ENCODE measurements around the gene KATNIP. TPM values are rescaled to one million over a fixed set of nuclear protein-coding genes. Genes with fewer than 3 reads are reported as not detected.
A peak's percentile ranks its signal among the peaks of the same experiment; 100 is the strongest.

KATNIP gene
- total RNA-seq, 1 experiment from 2014 or later: 19.0 TPM

DNA sequence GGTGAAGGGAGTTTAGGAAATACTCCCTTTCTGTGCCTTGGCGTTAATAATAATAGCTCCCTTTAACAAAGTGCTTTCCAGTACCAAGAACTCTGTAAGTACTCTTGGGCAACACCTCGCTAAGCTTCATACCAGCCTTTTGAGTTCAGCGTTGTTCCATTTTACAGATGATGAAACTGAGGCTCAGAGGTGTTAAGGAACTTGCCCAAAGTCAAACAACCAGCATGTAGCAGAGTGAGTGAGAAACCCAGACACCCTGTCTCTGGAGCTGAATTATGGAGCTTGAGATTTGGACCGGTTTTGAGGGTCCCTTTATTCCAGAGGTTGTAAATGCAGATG lies 607 bp downstream of the KATNIP start:
- peaks cover 7% of the 10 kb centered on the region; the same call in 1 of the 2 replicates for H4K20me1 ChIP-seq (ENCODE audit: low read length)
- BruUV-seq (replicated peaks): TSS peak; percentile 84
- no peaks in the 10 kb centered on the region for H3K9me2 ChIP-seq (replicated peaks; ENCODE audit: low read length)
- peaks cover 50% of the 10 kb centered on the region for H3K79me2 ChIP-seq (ENCODE audit: low read length)
- H3K4me2 ChIP-seq (ENCODE audit: low read length): peak overlapping the region; percentile 87
- DNase-seq (no peak), ATAC-seq (no peak)
- H3K4me1 ChIP-seq (ENCODE audit: insufficient read depth, low read length): peaks cover 28% of the 10 kb centered on the region
- H3K27ac ChIP-seq (ENCODE audit: low read length): peak overlapping the region; percentile 12; the same call in 1 of the 2 replicates
- ChIA-PET POLR2A (ENCODE audit: unreplicated experiment) (interaction anchor here (1.5 kb wide), 1 partner anchor 28 kb away, joined by 9 read pairs; no protein-coding TSS in a partner anchor), CTCF (no interaction called here)
- peak overlapping the region; percentile 80 for H3K9ac ChIP-seq (ENCODE audit: low read length)
- no peaks in the 10 kb centered on the region for H3K36me3 ChIP-seq (ENCODE audit: low read depth, low read length)
- H3K27me3 ChIP-seq (ENCODE audit: low read length): no peaks in the 10 kb centered on the region
- peak overlapping the region; percentile 84; the same call in 1 of the 2 replicates for H2AFZ ChIP-seq (ENCODE audit: low read length)
- peak overlapping the region; percentile 97 for H3K4me3 ChIP-seq (ENCODE audit: low read length)
- no peaks in the 10 kb centered on the region for H3F3A ChIP-seq (ENCODE audit: low read length, unreplicated experiment)
- H3K9me3 ChIP-seq (ENCODE audit: low read length): no peaks in the 10 kb centered on the region
- TF ChIP-seq, protein P1, sequence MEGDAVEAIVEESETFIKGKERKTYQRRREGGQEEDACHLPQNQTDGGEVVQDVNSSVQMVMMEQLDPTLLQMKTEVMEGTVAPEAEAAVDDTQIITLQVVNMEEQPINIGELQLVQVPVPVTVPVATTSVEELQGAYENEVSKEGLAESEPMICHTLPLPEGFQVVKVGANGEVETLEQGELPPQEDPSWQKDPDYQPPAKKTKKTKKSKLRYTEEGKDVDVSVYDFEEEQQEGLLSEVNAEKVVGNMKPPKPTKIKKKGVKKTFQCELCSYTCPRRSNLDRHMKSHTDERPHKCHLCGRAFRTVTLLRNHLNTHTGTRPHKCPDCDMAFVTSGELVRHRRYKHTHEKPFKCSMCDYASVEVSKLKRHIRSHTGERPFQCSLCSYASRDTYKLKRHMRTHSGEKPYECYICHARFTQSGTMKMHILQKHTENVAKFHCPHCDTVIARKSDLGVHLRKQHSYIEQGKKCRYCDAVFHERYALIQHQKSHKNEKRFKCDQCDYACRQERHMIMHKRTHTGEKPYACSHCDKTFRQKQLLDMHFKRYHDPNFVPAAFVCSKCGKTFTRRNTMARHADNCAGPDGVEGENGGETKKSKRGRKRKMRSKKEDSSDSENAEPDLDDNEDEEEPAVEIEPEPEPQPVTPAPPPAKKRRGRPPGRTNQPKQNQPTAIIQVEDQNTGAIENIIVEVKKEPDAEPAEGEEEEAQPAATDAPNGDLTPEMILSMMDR (conservative IDR thresholded peaks at IDR 0.05; ENCODE audit: low read depth, low read length): no peak
- TF ChIP-seq EZH2phosphoT487 (IDR thresholded peaks at IDR 0.05; ENCODE audit: borderline replicate concordance, low read length) (no peak), EZH2 (IDR thresholded peaks at IDR 0.05; ENCODE audit: low read length, unreplicated experiment) (no peak)
- intact Hi-C loops (cut with micrococcal nuclease): no loop called here

DNA sequence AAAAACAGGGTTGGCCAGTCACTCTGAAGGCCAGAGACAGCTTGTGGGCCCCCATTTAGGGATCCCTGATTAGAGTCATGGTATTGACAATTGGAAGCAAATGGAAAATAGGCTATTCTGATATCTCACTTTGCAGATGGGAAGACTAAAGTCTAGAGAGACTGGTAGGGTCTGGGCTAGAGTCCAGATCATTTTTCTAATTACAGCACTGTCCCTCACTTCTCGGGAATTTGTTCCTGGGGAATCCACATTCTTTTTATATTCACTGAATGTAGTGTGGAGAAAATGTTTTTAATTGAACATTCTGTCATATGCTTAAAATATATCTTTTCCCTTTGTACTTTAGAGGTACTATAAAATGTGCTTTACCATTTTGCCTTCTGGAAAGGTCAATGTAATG lies 1.1 kb downstream of the KATNIP start:
- TF ChIP-seq, protein P1 (conservative IDR thresholded peaks at IDR 0.05; ENCODE audit: low read depth, low read length): no peak
- no peak for TF ChIP-seq EZH2phosphoT487 (IDR thresholded peaks at IDR 0.05; ENCODE audit: borderline replicate concordance, low read length)
- TF ChIP-seq EZH2 (IDR thresholded peaks at IDR 0.05; ENCODE audit: low read length, unreplicated experiment): no peak
- ChIA-PET POLR2A (ENCODE audit: unreplicated experiment) (no interaction called here), CTCF (no interaction called here)
- Histone ChIP-seq H3K4me3 (ENCODE audit: low read length) (peak overlapping the region; percentile 97), H4K20me1 (ENCODE audit: low read length) (peaks cover 7% of the 10 kb centered on the region; the same call in 1 of the 2 replicates), H3K4me2 (ENCODE audit: low read length) (peak overlapping the region; percentile 87), H3K9ac (ENCODE audit: low read length) (no peak overlapping the region), H2AFZ (ENCODE audit: low read length) (no peak overlapping the region), H3K27me3 (ENCODE audit: low read length) (no peaks in the 10 kb centered on the region), H3K79me2 (ENCODE audit: low read length) (peaks cover 50% of the 10 kb centered on the region), H3K4me1 (ENCODE audit: insufficient read depth, low read length) (peaks cover 28% of the 10 kb centered on the region), H3K9me3 (ENCODE audit: low read length) (no peaks in the 10 kb centered on the region), H3K36me3 (ENCODE audit: low read depth, low read length) (no peaks in the 10 kb centered on the region), H3K27ac (ENCODE audit: low read length) (no peak overlapping the region), H3K9me2 (replicated peaks; ENCODE audit: low read length) (no peaks in the 10 kb centered on the region), H3F3A (ENCODE audit: low read length, unreplicated experiment) (no peaks in the 10 kb centered on the region)
- no peak for DNase-seq
- BruUV-seq (replicated peaks): no TSS peak
- no peak for ATAC-seq
- intact Hi-C loops (cut with micrococcal nuclease): no loop called here

DNA sequence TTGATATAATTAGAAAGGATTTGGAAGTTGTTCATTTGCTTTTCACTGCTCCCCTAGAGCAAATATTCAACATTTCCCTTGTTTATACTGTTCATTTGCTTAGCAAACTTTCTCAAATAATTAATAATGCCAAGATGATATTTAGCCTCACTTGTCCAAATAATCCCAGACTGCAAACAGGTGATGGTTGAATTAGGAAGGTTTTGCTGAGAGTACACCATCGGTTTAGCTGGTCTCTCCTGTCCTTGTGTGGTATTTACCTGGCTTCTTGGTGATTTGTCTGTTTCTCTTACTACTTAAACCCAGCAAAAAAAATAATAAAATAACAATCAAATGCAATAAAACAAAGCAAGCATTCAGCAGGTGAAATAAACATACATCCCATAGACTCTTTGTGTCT lies 6.5 kb downstream of the KATNIP start:
- H3K27ac ChIP-seq (ENCODE audit: low read length): no peak overlapping the region

More for the DNA sequence above, 6.5 kb downstream of the KATNIP start:
- Histone ChIP-seq H3K9me3 (ENCODE audit: low read length) (no peaks in the 10 kb centered on the region), H3K4me1 (ENCODE audit: insufficient read depth, low read length) (no peaks in the 10 kb centered on the region), H3K27me3 (ENCODE audit: low read length) (no peaks in the 10 kb centered on the region), H3K4me2 (ENCODE audit: low read length) (no peak overlapping the region), H4K20me1 (ENCODE audit: low read length) (no peaks in the 10 kb centered on the region), H2AFZ (ENCODE audit: low read length) (no peak overlapping the region), H3K9me2 (replicated peaks; ENCODE audit: low read length) (no peaks in the 10 kb centered on the region), H3F3A (ENCODE audit: low read length, unreplicated experiment) (no peaks in the 10 kb centered on the region), H3K36me3 (ENCODE audit: low read depth, low read length) (no peaks in the 10 kb centered on the region), H3K4me3 (ENCODE audit: low read length) (no peak overlapping the region), H3K79me2 (ENCODE audit: low read length) (peaks cover 6% of the 10 kb centered on the region), H3K9ac (ENCODE audit: low read length) (no peak overlapping the region)
- DNase-seq: no peak
- intact Hi-C loops (cut with micrococcal nuclease): no loop called here
- no peak for ATAC-seq
- no peak for TF ChIP-seq EZH2phosphoT487 (IDR thresholded peaks at IDR 0.05; ENCODE audit: borderline replicate concordance, low read length)
- TF ChIP-seq, protein P1 (conservative IDR thresholded peaks at IDR 0.05; ENCODE audit: low read depth, low read length): no peak
- TF ChIP-seq EZH2 (IDR thresholded peaks at IDR 0.05; ENCODE audit: low read length, unreplicated experiment): no peak
- CTCF ChIA-PET: no interaction called here
- POLR2A ChIA-PET (ENCODE audit: unreplicated experiment): no interaction called here
- no TSS peak for BruUV-seq (replicated peaks)
